Astrocyte (in vitro differentiated cells and primary cell): ENCODE measurements around the gene SSBP3. TPM values are rescaled to one million over a fixed set of nuclear protein-coding genes. Genes with fewer than 3 reads are reported as not detected.

Experiments used
- DNase-seq: peaks from one replicate; pipeline ENCODE4 v3.0.0-alpha.2; 2010; ENCODE audit warnings: low read depth
- FAIRE-seq: peaks from 2 replicates; lab custom pipeline; 2011; peaks lifted over from hg19 to GRCh38; lab: Jason Lieb, UNC
- H2AFZ ChIP-seq: 2 replicates; pipeline ENCODE4 v1.6.0; 2012; ENCODE audit warnings: low read depth, low read length, inconsistent platforms
- H3K27ac ChIP-seq: 2 replicates; pipeline ENCODE4 v1.5.1; 2011; ENCODE audit warnings: low read depth, low read length, inconsistent platforms
- H3K27me3 ChIP-seq: 2 replicates; pipeline ENCODE4 v1.6.0; 2011; ENCODE audit warnings: low read length, inconsistent platforms; ENCODE audit not compliant: insufficient read depth
- H3K36me3 ChIP-seq: 2 replicates; pipeline ENCODE4 v1.5.1; 2011; ENCODE audit warnings: low read length, inconsistent platforms; ENCODE audit not compliant: insufficient read depth
- H3K4me1 ChIP-seq: 2 replicates; pipeline ENCODE4 v1.5.1; 2011; ENCODE audit warnings: low read length, inconsistent platforms; ENCODE audit not compliant: insufficient read depth
- H3K4me2 ChIP-seq: 2 replicates; pipeline ENCODE4 v1.6.0; 2012; ENCODE audit warnings: low read length, inconsistent platforms
- H3K4me3 ChIP-seq: 2 replicates; pipeline ENCODE4 v1.5.1; 2011; ENCODE audit warnings: low read depth, mild to moderate bottlenecking, low read length, inconsistent platforms; ENCODE audit not compliant: insufficient read depth
- H3K79me2 ChIP-seq: 2 replicates; pipeline ENCODE4 v1.6.0; 2012; ENCODE audit warnings: mild to moderate bottlenecking, low read length, inconsistent platforms; ENCODE audit not compliant: insufficient read depth
- H3K9ac ChIP-seq: 2 replicates; pipeline ENCODE4 v1.6.0; 2012; ENCODE audit warnings: mild to moderate bottlenecking, low read length, inconsistent platforms
- H3K9me3 ChIP-seq: 2 replicates; pipeline ENCODE4 v1.5.1; 2012; ENCODE audit warnings: low read depth, mild to moderate bottlenecking, low read length, inconsistent platforms; ENCODE audit not compliant: insufficient read depth
- H4K20me1 ChIP-seq: 2 replicates; pipeline ENCODE4 v1.6.0; 2012; ENCODE audit warnings: low read length, inconsistent platforms; ENCODE audit not compliant: insufficient read depth
- H3K27ac Mint-ChIP-seq: one replicate; pipeline ENCODE4 v1.8.0; 2021; ENCODE audit warnings: mild to moderate bottlenecking, mixed read lengths; ENCODE audit not compliant: unreplicated experiment
- H3K27me3 Mint-ChIP-seq: one replicate; pipeline ENCODE4 v1.8.0; 2021; ENCODE audit warnings: low read depth, mixed read lengths; ENCODE audit not compliant: unreplicated experiment
- H3K36me3 Mint-ChIP-seq: one replicate; pipeline ENCODE4 v1.8.0; 2021; ENCODE audit warnings: low read depth, mixed read lengths; ENCODE audit not compliant: unreplicated experiment
- H3K4me1 Mint-ChIP-seq: one replicate; pipeline ENCODE4 v1.8.0; 2021; ENCODE audit warnings: low read depth, mixed read lengths; ENCODE audit not compliant: unreplicated experiment
- H3K4me3 Mint-ChIP-seq: one replicate; pipeline ENCODE4 v1.8.0; 2021; ENCODE audit warnings: mild to moderate bottlenecking, moderate library complexity, mixed read lengths; ENCODE audit not compliant: unreplicated experiment
- H3K9me3 Mint-ChIP-seq: one replicate; pipeline ENCODE4 v1.8.0; 2021; ENCODE audit warnings: mild to moderate bottlenecking, mixed read lengths; ENCODE audit not compliant: unreplicated experiment
- CTCF ChIP-seq: IDR thresholded peaks from 2 replicates; pipeline ENCODE4 v1.5.1; 2011; ENCODE audit warnings: low read depth, mild to moderate bottlenecking, inconsistent platforms, low read length, moderate library complexity; ENCODE audit not compliant: insufficient read depth
- EZH2 ChIP-seq: IDR thresholded peaks from 2 replicates; pipeline ENCODE4 v1.6.1; 2012; ENCODE audit warnings: mild to moderate bottlenecking, low read length, inconsistent platforms; ENCODE audit not compliant: insufficient read depth
- total RNA-seq: library from RNA; stranded (reverse); gene quantifications from 2 replicates; pipeline ENCODE4 v1.2.1, GENCODE V29; 2021

SSBP3 gene
- total RNA-seq, 1 donor from 2014 or later, result 89.8 TPM

- H3K9me3 Mint-ChIP-seq, result no peaks in the 10 kb centered on the region
These were observed 140.0 kb downstream of the SSBP3 start for GRCh38 chr1:54266195-54266594.

GRCh38 chr1:54265659-54266058 is 140.5 kb downstream of the SSBP3 start:
- Histone ChIP-seq H4K20me1 (peaks cover 93% of the 10 kb centered on the region), H3K79me2 (peaks cover 7% of the 10 kb centered on the region), H2AFZ (no peak overlapping the region), H3K27ac (no peak overlapping the region), H3K9me3 (no peaks in the 10 kb centered on the region), H3K4me3 (no peak overlapping the region), H3K36me3 (no peaks in the 10 kb centered on the region), H3K4me1 (peaks cover 10% of the 10 kb centered on the region), H3K9ac (no peak overlapping the region), H3K27me3 (no peaks in the 10 kb centered on the region), H3K4me2 (no peak overlapping the region)
- Mint-ChIP-seq H3K4me3 (no peak overlapping the region), H3K4me1 (peaks cover 14% of the 10 kb centered on the region), H3K9me3 (no peaks in the 10 kb centered on the region), H3K27ac (no peak overlapping the region), H3K27me3 (no peaks in the 10 kb centered on the region), H3K36me3 (peaks cover 19% of the 10 kb centered on the region)
- FAIRE-seq, result no peak
- no peak for DNase-seq
- TF ChIP-seq EZH2 (no peak), CTCF (no peak)

More at GRCh38 chr1:54266195-54266594, 140.0 kb downstream of the SSBP3 start:
- no peaks in the 10 kb centered on the region for H3K36me3 ChIP-seq
- H3K4me2 ChIP-seq, result no peak overlapping the region
- H3K9ac ChIP-seq, result no peak overlapping the region
- H3K4me3 ChIP-seq, result no peak overlapping the region
- Mint-ChIP-seq H3K4me3 (no peak overlapping the region), H3K36me3 (peaks cover 16% of the 10 kb centered on the region), H3K27ac (no peak overlapping the region), H3K4me1 (peaks cover 14% of the 10 kb centered on the region), H3K27me3 (no peaks in the 10 kb centered on the region)
- H3K79me2 ChIP-seq, result peaks cover 7% of the 10 kb centered on the region
- no peaks in the 10 kb centered on the region for H3K9me3 ChIP-seq
- no peak overlapping the region for H3K27ac ChIP-seq
- DNase-seq, result no peak
- no peak for FAIRE-seq
- peaks cover 88% of the 10 kb centered on the region for H4K20me1 ChIP-seq
- H3K4me1 ChIP-seq, result peaks cover 10% of the 10 kb centered on the region
- no peak overlapping the region for H2AFZ ChIP-seq
- no peaks in the 10 kb centered on the region for H3K27me3 ChIP-seq
- TF ChIP-seq CTCF (no peak), EZH2 (no peak)

- peaks cover 10% of the 10 kb centered on the region for H3K4me1 ChIP-seq
- no peak overlapping the region for H3K27ac ChIP-seq
- H3K36me3 Mint-ChIP-seq, result peaks cover 20% of the 10 kb centered on the region
- no peaks in the 10 kb centered on the region for H3K36me3 ChIP-seq
- no peaks in the 10 kb centered on the region for H3K27me3 Mint-ChIP-seq
- peaks cover 7% of the 10 kb centered on the region for H3K79me2 ChIP-seq
- H3K4me3 ChIP-seq, result no peak overlapping the region
- TF ChIP-seq EZH2 (no peak), CTCF (no peak)
- no peaks in the 10 kb centered on the region for H3K27me3 ChIP-seq
- no peaks in the 10 kb centered on the region for H3K9me3 ChIP-seq
- no peak overlapping the region for H3K4me3 Mint-ChIP-seq
- H3K9ac ChIP-seq, result no peak overlapping the region
- H3K4me2 ChIP-seq, result no peak overlapping the region
- H2AFZ ChIP-seq, result no peak overlapping the region
- no peak overlapping the region for H3K27ac Mint-ChIP-seq
- no peaks in the 10 kb centered on the region for H3K9me3 Mint-ChIP-seq
- peaks cover 14% of the 10 kb centered on the region for H3K4me1 Mint-ChIP-seq
- no peak for FAIRE-seq
- DNase-seq, result no peak
- H4K20me1 ChIP-seq, result peaks cover 90% of the 10 kb centered on the region
These were observed 141.1 kb downstream of the SSBP3 start for GRCh38 chr1:54265126-54265525.
